Measurements from ENCODE around the gene NUTM2F. TPM values are rescaled to one million over a fixed set of nuclear protein-coding genes. Genes with fewer than 3 reads are reported as not detected.

NUTM2F gene
- total RNA-seq, result not detected in 2 replicates

GRCh38 chr9:94328544-94328943 lies at the start of gene NUTM2F:
NUTM2F (minus strand) TSS chr9:94328644; CDS start chr9:94328623, 21 bp downstream.

Other genes starting within 250 kb of the NUTM2F start
- 12.8 and 13.2 TPM in 2 replicates for gene PTPDC1, start 244.2 kb downstream of the NUTM2F start, total RNA-seq
- gene ZNF169, start 69.3 kb downstream of the NUTM2F start, total RNA-seq, result 2.5 and 3.4 TPM in 2 replicates
- not detected in 2 replicates for gene PCAT7, start 226.4 kb upstream of the NUTM2F start, total RNA-seq

Data from uterine smooth muscle cell (primary cell).